WERI-Rb-1 (cell line): ENCODE data around the gene FUOM.

ENCODE experiments used
- DNase-seq: peaks from one replicate; pipeline ENCODE4 v3.0.0-alpha.2; 2020
- H3K27ac ChIP-seq: fragments of 250-450 bp; sonication (Bioruptor Pico); 2 replicates; pipeline ENCODE4 v1.5.1; 2020; ENCODE audit warnings: mild to moderate bottlenecking, moderate library complexity
- H3K27me3 ChIP-seq: fragments of 250-450 bp; sonication (Bioruptor Pico); 2 replicates; pipeline ENCODE4 v1.5.1; 2021; ENCODE audit warnings: mild to moderate bottlenecking, low read depth, moderate library complexity; ENCODE audit not compliant: insufficient read depth, severe bottlenecking
- H3K36me3 ChIP-seq: fragments of 250-450 bp; sonication (Bioruptor Pico); 2 replicates; pipeline ENCODE4 v1.5.1; 2020; ENCODE audit warnings: mild to moderate bottlenecking, moderate library complexity
- H3K4me3 ChIP-seq: 2 replicates; pipeline ENCODE4 v1.5.1; 2011; ENCODE audit warnings: low read depth, mild to moderate bottlenecking, control low read depth, low read length
- H3K9me3 ChIP-seq: fragments of 250-450 bp; sonication (Bioruptor Pico); 2 replicates; pipeline ENCODE4 v1.5.1; 2021; ENCODE audit warnings: mild to moderate bottlenecking, moderate library complexity; ENCODE audit not compliant: severe bottlenecking
- TF ChIP-seq, protein P1 (sequence below): IDR thresholded peaks from 2 replicates; pipeline ENCODE4 v1.5.1; 2011; ENCODE audit warnings: low read depth, mild to moderate bottlenecking, control low read depth, inconsistent platforms, low read length

The FUOM gene

DNA sequence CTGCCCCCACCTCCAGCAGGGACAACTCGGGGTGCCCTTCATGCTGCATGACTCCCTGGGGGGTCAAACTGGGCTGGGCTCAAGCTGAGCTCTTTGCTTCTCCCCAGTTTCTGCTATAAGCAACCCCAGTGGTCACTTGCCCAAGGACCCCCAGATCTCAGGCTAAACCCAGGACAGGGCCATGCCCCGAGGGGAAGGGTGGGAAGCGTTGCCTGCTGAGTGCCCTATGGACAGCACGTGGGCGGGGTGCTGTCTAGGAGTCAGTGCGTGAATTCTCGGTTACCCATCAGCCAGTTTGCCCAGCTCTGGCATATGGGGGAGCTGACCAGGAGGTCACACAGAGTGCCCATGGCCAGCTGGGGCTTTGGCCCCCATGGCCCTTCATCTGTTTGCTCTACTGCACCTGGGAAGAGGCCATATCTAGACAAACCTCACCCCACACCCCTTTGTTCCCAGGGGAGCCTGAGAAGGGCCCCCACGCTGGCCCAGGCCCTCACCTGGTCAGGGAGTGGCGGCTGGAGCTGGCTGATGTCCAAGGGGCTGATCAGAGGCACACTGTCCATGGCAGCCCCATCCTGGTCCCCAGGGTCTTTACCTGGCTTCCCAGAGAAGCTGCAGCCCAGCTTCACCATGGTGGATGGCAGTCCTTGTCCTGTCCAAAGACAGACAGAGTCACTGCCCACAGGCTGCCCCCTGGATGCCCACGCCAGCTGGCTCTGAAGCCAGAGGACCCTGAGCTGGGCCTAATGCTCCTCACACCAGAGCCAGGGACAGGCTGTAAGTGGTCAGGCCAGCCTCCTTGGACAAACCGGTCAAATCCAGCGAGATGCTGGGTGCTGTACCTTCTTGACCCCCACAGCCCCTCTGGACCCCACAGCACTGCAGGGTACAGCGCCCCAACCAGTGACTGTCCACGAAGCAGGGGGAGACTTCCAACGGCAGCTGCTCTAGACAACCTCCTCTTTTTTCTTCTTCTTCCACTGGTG lies 29.2 kb downstream of the FUOM start:
- TF ChIP-seq, protein P1, sequence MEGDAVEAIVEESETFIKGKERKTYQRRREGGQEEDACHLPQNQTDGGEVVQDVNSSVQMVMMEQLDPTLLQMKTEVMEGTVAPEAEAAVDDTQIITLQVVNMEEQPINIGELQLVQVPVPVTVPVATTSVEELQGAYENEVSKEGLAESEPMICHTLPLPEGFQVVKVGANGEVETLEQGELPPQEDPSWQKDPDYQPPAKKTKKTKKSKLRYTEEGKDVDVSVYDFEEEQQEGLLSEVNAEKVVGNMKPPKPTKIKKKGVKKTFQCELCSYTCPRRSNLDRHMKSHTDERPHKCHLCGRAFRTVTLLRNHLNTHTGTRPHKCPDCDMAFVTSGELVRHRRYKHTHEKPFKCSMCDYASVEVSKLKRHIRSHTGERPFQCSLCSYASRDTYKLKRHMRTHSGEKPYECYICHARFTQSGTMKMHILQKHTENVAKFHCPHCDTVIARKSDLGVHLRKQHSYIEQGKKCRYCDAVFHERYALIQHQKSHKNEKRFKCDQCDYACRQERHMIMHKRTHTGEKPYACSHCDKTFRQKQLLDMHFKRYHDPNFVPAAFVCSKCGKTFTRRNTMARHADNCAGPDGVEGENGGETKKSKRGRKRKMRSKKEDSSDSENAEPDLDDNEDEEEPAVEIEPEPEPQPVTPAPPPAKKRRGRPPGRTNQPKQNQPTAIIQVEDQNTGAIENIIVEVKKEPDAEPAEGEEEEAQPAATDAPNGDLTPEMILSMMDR, result no peak
- DNase-seq, result no peak
- H3K27me3 ChIP-seq, result peaks cover 15% of the 10 kb centered on the region
- no peaks in the 10 kb centered on the region for H3K36me3 ChIP-seq
- H3K4me3 ChIP-seq, result no peak overlapping the region
- peaks cover 7% of the 10 kb centered on the region for H3K9me3 ChIP-seq
- no peak overlapping the region for H3K27ac ChIP-seq

DNA sequence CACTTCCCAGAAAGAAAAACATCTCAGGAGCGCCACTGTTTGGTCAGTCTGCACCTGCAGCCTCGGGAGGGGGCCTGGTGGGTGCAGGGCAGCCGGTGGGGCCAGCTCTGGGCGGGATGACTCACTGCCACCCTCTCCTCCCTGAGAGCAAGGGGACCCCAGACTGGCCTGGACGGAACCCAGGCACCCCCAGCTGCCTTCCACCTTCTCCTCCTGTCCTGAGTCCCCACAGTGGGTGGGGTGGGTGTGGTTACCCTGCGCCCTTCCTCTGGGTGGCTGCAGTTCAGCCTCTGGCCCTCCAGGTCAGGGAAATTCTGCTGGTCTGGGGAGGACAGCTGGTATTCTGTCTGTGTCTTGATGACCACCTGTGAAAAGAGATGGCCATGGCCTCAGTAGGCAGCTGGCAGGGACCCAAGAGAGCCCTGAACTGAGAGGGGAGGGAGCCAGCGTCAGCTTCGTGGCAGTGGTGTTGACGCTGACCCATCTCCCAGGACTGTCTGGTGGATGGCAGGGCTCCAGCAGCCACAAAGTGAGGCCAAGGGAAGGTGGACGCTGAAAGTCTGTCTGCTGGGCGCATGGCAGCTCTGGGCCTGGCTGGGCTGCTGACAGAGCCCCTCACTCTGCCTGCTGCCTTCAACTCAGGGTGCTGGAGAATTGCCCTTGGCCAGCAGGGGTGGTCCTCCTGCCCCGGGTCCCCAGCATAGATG lies 30.0 kb downstream of the FUOM start:
- Histone ChIP-seq H3K27me3 (peaks cover 14% of the 10 kb centered on the region), H3K4me3 (no peak overlapping the region), H3K36me3 (no peaks in the 10 kb centered on the region), H3K27ac (no peak overlapping the region), H3K9me3 (peaks cover 5% of the 10 kb centered on the region)
- no peak for DNase-seq
- TF ChIP-seq, protein P1, result no peak

DNA sequence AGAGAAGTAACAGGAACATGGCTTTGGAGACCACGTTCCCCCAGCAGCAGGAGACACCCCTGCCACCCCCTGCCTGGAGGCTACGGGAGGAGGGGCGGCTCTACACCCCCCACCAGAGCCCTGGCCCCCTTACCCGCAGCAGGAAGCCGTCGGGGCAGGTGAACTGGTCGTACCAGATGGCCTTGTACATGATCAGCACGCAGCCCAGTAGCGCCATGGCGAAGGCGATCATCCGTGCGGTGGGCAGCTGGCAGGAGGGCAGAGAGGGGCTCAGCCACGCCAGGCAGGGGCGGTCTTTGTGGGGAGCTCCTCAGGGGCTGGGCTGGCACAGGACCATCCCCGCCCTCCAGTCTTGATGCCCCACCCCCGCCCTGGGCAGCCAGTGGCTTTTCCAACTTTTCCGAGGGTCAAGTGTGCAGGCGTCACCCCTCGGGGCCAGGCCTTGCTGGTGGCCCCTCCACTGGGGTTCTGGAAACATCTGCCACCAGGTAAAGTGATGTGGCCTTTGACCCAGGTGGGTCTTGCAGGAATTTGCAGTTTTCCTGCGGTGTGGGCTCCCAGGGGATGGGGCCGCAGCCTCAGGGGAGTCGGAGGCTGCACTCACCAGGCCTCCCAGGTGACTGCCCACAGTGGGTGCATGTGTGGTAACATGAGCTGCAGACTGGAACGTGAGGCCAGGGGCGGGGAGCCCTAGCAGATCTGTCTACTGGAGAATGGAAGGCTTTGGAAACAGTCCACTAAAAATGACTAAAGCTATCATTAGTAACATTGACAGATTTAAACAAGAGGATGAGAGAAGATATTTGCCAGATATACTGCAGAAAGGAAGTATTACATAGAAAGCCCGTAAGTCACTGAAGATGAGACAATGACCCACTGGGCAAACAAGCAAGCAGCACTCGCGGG lies 30.8 kb downstream of the FUOM start:
- TF ChIP-seq, protein P1, result no peak
- H3K27ac ChIP-seq, result no peak overlapping the region
- no peaks in the 10 kb centered on the region for H3K36me3 ChIP-seq
- H3K4me3 ChIP-seq, result no peak overlapping the region
- H3K27me3 ChIP-seq, result peaks cover 7% of the 10 kb centered on the region
- no peak for DNase-seq
- H3K9me3 ChIP-seq, result no peaks in the 10 kb centered on the region

DNA sequence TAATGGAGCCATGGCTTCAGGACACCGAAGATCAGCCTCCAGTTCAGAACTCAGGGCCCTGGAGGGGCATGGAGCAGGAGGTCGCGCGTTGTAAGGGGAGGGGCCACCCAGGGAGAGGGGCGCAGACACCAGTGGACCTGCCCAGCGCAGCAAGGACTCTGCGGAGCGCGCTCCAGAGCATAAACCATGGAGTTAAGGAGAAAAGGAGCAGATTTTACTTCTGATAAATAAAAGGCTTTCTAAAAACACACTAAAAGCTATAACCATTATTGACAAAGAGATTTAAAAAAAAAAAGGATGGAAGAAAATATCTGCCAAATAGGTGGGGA lies 31.6 kb downstream of the FUOM start:
- Histone ChIP-seq H3K27ac (no peak overlapping the region), H3K27me3 (peaks cover 3% of the 10 kb centered on the region), H3K4me3 (peak overlapping the region; percentile 69), H3K36me3 (no peaks in the 10 kb centered on the region), H3K9me3 (peaks cover 2% of the 10 kb centered on the region)
- no peak for DNase-seq
- TF ChIP-seq, protein P1, result no peak

DNA sequence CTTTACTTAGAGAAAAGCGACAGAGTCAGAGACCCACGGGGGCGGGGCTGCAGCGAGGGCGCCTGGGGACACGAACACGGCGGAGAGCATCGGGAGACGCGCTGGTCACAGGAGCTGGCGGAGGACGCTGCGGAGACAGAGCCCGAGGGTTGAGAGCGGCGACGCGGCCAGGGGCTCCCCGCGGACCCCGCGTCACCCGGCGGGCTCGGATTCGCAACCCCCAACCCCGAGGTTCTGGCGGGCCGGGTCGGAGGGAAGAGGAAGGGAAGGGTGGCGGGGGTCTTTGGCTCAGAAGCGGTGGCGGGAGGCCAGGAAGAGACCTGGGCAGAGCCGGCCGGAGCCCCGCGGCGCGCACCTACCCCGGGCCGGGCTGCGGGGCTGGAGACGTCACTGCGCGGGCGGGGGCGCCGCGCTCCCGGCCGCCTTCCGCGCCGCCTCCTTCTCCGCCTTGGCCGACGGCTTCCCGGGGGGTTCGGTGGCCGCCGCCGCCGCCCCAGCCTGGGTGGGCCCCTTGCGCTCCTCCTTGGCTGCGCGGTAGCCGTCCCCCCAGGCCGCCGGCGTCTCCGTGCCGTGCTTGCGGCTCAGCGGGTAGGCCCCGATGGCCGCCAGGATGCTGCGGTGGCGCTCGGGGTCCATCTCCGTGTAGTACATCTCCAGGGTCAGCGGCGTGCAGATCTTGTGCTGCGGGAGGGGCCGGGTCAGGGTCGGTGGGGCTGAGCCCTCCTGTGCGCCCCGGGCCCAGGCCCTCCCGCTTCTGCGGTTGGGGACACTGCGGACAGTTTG lies 32.2 kb downstream of the FUOM start:
- DNase-seq, result peak; percentile 61
- peaks cover 7% of the 10 kb centered on the region for H3K9me3 ChIP-seq
- peaks cover 3% of the 10 kb centered on the region for H3K27me3 ChIP-seq
- peak overlapping the region; percentile 69 for H3K4me3 ChIP-seq
- no peaks in the 10 kb centered on the region for H3K36me3 ChIP-seq
- H3K27ac ChIP-seq, result peak overlapping the region; percentile 36; the same call in 1 of the 2 replicates
- TF ChIP-seq, protein P1, result 0 out of 2 replicates have a peak, but pooled peaks have one; percentile 4
